ENCODE results near the gene RALGDS. TPM values are rescaled to one million over a fixed set of nuclear protein-coding genes. Genes with fewer than 3 reads are reported as not detected.

Gene RALGDS
- total and polyA plus RNA-seq, 9 of the 15 experiments (the other 6 are each of a cell fraction or from before 2014, with no cell fraction given): 0.75 to 43.3 (median 27.1) TPM

GRCh38 chr9:133050142-133050541, 70.9 kb downstream of the RALGDS start (continued):
- TF ChIP-seq, protein P1, sequence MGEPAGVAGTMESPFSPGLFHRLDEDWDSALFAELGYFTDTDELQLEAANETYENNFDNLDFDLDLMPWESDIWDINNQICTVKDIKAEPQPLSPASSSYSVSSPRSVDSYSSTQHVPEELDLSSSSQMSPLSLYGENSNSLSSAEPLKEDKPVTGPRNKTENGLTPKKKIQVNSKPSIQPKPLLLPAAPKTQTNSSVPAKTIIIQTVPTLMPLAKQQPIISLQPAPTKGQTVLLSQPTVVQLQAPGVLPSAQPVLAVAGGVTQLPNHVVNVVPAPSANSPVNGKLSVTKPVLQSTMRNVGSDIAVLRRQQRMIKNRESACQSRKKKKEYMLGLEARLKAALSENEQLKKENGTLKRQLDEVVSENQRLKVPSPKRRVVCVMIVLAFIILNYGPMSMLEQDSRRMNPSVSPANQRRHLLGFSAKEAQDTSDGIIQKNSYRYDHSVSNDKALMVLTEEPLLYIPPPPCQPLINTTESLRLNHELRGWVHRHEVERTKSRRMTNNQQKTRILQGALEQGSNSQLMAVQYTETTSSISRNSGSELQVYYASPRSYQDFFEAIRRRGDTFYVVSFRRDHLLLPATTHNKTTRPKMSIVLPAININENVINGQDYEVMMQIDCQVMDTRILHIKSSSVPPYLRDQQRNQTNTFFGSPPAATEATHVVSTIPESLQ (CRISPR knock-in tag; IDR thresholded peaks at IDR 0.05): no peak
- TF ChIP-seq CBX3 (IDR thresholded peaks at IDR 0.05; ENCODE audit: borderline replicate concordance in 1 of 2, low read length in 2 of 2) (no peak), SMARCA4 (IDR thresholded peaks at IDR 0.05) (no peak), NFE2 (IDR thresholded peaks at IDR 0.05; ENCODE audit: low read depth) (no peak), BACH1 (tag; IDR thresholded peaks at IDR 0.05) (no peak), HMBOX1 (IDR thresholded peaks at IDR 0.05) (no peak)

GRCh38 chr9:133049043-133049442, 72.0 kb downstream of the RALGDS start:
- no peaks in the 10 kb centered on the region for H3K79me2 ChIP-seq (ENCODE audit: control insufficient read depth, insufficient read depth, low read length)
- 95% methylated on average over 11 of the region's 13 CpGs for WGBS (ENCODE audit: insufficient coverage, low coverage, missing lambda C conversion rate)
- H4K20me1 ChIP-seq (replicated peaks; ENCODE audit: control insufficient read depth, insufficient read depth, low read length): 0 out of 2 replicates have a peak, but pooled peaks cover 4% of the 10 kb centered on the region
- no peak for DNase-seq (ENCODE audit: extremely low read depth in 1 of 4, low spot score in 3 of 4)
- H3K9me3 ChIP-seq (replicated peaks; ENCODE audit: control insufficient read depth, insufficient read depth, low read depth, low read length): no peaks in the 10 kb centered on the region
- ChIA-PET POLR2A (no interaction called here), CTCF (ENCODE audit: low intra/inter-chr PET ratio) (interaction anchor here (0.7 kb wide), 1 partner anchor 54 kb away, joined by 5 read pairs; no protein-coding TSS in a partner anchor)
- H3K9ac ChIP-seq (ENCODE audit: insufficient read depth in 1 of 2, low read depth in 2 of 2, low read length in 2 of 2): peak overlapping the region in 1 of 2 experiments; percentile 75; a peak in 1 of 4 replicates
- ATAC-seq: no peak
- no peak overlapping the region for H3K4me2 ChIP-seq (ENCODE audit: insufficient read depth, low read length)
- no TSS peak for BruUV-seq (replicated peaks)
- peaks cover 93% of the 10 kb centered on the region for H3K36me3 ChIP-seq (ENCODE audit: control insufficient read depth, insufficient read depth, low read length)
- in situ Hi-C loops (cut with MboI): no loop called here
- H3K9me1 ChIP-seq (ENCODE audit: control insufficient read depth, insufficient read depth, low read length): no peaks in the 10 kb centered on the region
- H2AFZ ChIP-seq (ENCODE audit: low read depth, low read length): no peak overlapping the region
- H3K27me3 ChIP-seq (ENCODE audit: control insufficient read depth in 2 of 2, insufficient read depth in 2 of 2, low read length in 2 of 2): no peaks in the 10 kb centered on the region
- FAIRE-seq: no peak
- intact Hi-C loops (cut with micrococcal nuclease): no loop called here
- H3K4me1 ChIP-seq (replicated peaks in 1 of 2; ENCODE audit: control insufficient read depth in 2 of 2, insufficient read depth in 2 of 2, low read length in 2 of 2): peaks cover 0 to 10% of the 10 kb centered on the region in 2 experiments; a peak in 2 of 5 replicates
- H3K27ac ChIP-seq (ENCODE audit: extremely low read depth, low read depth, low read length): no peak overlapping the region
- H3K4me3 ChIP-seq: no peak overlapping the region
- TF ChIP-seq NUFIP1 (IDR thresholded peaks at IDR 0.05; ENCODE audit: partially characterized antibody) (no peak), PKNOX1 (IDR thresholded peaks at IDR 0.05) (no peak), BHLHE40 (IDR thresholded peaks at IDR 0.05; ENCODE audit: low read length) (no peak), HOXB6 (CRISPR knock-in tag; IDR thresholded peaks at IDR 0.05; ENCODE audit: borderline replicate concordance) (no peak), TCFL5 (CRISPR knock-in tag; conservative IDR thresholded peaks at IDR 0.05) (no peak), PURB (CRISPR knock-in tag; IDR thresholded peaks at IDR 0.05; ENCODE audit: low read depth) (no peak), NCOA6 (IDR thresholded peaks at IDR 0.05) (no peak), ZNF311 (CRISPR knock-in tag; IDR thresholded peaks at IDR 0.05) (no peak), ZNF175 (CRISPR knock-in tag; IDR thresholded peaks at IDR 0.05; ENCODE audit: low read depth) (no peak), RBBP5 (IDR thresholded peaks at IDR 0.05; ENCODE audit: borderline replicate concordance, insufficient read depth, low read length, poor library complexity, severe bottlenecking) (no peak)
- TF ChIP-seq, protein P2, sequence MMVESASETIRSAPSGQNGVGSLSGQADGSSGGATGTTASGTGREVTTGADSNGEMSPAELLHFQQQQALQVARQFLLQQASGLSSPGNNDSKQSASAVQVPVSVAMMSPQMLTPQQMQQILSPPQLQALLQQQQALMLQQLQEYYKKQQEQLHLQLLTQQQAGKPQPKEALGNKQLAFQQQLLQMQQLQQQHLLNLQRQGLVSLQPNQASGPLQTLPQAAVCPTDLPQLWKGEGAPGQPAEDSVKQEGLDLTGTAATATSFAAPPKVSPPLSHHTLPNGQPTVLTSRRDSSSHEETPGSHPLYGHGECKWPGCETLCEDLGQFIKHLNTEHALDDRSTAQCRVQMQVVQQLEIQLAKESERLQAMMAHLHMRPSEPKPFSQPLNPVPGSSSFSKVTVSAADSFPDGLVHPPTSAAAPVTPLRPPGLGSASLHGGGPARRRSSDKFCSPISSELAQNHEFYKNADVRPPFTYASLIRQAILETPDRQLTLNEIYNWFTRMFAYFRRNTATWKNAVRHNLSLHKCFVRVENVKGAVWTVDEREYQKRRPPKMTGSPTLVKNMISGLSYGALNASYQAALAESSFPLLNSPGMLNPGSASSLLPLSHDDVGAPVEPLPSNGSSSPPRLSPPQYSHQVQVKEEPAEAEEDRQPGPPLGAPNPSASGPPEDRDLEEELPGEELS (CRISPR knock-in tag; IDR thresholded peaks at IDR 0.05; ENCODE audit: borderline replicate concordance): no peak
